ENCODE data around the gene LUZP2.

The LUZP2 gene

DNA sequence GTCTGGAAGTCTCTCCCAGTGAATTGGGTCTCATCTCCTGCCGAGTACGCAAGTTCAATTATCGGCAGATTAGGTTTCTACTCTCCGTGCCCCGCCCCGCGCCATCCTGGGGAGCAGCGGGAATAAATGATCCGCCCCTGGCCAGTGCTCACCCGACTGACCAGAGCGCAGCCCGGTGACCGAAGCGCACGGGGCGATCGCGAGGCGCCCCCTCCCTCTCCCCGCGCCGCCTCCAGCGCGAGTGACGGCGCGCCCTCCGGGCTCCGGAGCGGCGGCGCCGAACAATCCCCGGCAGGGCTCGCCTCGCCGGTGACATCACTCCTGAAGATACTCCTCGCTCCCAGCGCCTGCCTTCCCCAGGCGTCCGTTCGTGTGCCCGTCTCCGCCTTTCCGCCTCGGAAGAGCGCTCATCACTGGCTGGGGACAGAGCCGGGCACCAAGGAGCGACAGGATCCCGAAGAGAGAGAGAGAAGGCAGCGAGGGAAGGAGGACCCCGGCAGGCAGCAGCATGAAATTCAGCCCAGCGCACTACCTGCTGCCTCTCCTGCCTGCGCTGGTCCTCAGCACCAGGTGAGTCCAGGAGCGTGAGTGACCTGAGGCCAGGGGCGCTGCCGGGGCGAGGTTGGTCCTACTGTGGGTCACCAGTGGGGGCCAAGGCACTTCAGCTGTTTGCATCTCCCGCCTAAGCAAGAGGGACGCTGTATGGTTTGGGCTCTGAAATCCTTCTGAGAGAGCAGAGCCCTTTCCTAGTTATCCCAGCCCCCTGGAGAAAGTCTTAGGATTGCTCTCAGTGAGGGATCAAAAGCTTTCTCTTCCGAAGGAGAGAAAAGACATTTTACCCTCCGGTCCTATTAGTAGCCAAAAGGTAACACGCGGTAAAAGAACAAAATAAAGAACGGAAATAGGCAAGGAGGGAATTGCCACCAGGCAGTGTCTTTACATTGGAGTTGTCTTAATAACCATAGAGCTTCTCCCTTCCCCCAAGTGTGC lies at the start of gene LUZP2:
LUZP2 (plus strand) TSS at position 318 of the 990 bp plus-strand sequence.
- no peak for DNase-seq (ENCODE audit: low read depth in 2 of 2)

DNA sequence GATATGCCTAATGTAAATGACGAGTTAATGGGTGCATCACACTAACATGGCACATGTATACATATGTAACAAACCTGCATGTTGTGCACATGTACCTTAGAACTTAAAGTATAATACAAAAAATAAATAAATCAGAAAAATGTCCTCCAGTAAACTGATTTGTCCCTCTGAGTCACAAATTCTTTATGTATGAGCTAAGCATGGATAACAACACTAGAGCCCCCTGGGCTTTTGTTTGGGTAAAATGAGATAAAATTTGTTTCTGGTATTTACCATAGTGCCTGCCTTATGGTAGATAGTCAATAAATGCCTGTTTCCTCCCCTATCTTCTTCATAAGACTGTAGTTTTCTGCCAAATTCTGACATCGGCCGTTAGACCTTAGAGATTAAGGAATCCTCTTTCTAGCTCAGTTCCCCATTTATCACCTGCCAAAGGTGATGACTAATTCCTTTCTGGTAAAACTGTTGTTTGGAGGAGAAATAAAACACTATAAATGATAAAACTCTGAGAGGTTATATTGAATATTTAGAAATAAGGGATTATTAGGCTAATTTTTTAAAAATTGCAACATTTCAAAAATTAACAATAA lies 43.6 kb upstream of the LUZP2 start:
- no peak for DNase-seq (ENCODE audit: low read depth in 2 of 2)

DNA sequence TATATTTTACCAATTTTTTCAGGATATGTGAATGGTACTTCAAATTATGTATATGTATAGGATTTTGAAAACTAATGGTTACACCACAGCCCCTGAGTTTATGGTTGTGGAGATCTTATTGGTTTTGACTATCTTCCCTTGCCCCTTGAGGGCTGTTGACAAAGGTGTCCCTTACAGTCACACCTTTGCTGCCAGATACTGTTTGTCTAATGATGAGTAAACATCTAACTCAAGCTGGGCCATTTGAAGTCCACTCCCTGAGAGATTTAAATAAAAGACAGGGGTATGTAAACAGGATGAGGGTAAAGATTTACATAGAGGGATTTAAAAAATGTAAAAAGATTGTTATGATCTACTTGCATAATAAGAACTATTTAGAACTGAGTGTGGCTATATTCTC lies 38.9 kb upstream of the LUZP2 start:
- DNase-seq (ENCODE audit: low read depth in 2 of 2): no peak

DNA sequence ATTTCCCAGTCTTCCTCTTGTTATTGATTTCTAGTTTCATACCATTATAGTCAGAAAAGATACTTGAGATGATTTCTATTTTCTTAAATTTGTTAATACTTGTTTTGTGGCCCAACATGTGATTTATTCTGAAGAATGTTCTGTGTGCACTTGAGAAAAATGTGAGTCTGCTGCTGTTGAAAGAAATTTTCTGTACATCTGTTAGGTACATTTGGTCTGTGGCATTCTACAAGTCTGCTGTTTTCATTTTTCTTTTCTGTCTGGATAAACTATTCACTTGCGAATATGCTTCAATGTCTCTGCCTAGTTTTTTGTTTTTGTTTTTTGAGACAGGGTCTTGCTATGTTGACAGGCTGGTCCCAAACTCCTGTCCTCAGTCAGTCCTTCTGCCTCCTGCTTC lies 26.4 kb upstream of the LUZP2 start:
- no peak for DNase-seq (ENCODE audit: low read depth in 2 of 2)

DNA sequence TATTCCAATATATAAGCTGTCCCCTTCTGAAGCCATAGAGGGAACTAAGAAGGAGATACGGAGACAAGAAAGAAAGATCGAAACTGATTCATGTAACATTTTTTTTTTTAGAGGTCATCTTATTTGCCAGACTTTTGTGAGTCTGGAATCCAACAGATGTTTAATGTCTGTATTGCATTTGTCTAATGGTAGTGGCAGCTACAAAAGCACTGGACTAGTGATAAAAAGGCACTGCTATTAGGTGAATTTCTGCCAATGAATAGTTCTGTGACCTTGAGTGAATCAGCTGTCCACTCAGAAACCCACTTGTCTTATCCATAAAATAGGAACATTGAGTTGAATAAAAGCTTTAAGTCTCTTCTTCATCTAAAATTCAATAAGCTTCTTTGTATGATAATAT lies 25.8 kb upstream of the LUZP2 start:
- no peak for DNase-seq (ENCODE audit: low read depth in 2 of 2)

DNA sequence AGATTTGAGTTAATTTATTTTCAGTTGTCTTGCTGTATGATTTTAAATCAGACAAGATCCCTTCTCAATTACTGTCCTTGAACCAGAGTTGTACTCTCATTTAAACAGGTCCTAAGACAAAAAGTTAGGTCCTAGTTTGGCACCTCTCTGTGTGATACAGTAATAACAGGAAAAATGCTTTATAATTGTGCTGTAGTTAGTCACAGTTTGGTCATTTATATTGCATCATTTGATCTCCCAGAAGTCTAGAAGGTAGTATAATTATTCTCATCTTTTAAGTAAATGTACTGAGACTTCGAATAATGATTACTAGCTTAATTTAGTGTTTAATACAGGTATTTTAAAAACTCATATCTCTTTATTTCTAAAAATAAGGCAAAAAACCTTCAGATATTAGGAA lies 18.1 kb upstream of the LUZP2 start:
- no peak for DNase-seq (ENCODE audit: low read depth in 2 of 2)

DNA sequence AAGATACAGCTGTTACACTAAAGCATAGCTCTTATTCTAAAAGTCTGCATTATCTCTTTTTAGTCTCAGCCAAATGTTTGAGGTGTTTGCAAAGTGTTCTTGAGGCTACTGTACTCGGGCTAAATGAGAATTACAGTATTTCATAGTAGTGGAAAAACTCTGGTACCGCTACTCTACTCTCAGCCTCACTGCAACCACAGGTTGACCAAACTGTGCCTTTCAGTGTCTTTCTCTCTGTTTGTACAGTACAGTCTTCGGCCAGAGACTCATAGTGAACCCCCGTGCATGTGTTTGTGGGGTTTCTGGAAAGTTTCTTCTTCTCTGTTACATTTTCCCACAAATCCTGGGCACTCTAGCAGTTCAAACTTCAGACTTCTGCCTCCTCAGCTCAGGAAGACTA lies 7.4 kb upstream of the LUZP2 start:
- no peak for DNase-seq (ENCODE audit: low read depth in 2 of 2)

DNA sequence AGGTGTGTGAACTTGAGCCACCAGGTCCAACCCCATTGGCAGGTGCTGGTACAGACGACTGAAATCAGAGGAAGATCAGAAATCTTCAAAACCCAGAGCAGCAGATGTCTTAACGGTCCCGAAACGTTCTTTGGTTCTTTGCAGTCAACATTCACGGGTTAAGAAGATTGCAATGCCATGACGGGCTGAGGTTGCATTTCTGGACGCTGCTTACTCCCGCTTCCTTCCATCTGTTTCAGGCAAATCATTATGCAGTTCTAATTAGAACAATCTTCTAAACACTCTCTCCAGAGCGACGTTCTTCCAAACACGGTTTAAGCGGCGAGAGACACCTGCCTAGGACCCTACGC lies 492 bp upstream of the LUZP2 start:
- DNase-seq (ENCODE audit: low read depth in 2 of 2): no peak

DNA sequence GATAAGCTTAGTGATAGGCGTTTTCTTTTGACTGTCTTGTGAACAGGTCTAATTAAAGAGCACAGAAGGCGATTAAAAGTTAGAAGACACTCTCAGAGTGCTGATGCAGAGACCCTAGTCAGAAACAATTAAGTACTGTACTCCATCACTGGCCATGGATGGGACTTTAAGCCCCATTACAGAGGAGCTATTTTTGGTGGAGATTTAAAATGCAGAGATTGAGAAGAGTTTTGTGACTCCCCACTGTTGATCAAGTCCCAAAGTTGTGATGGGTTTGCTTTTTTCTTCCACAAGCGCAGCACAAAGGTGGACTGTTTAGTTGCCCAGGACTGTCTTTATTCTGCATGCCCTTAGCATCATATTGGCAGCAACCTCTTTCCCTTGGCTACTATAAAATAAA lies 978 bp downstream of the LUZP2 start:
- no peak for DNase-seq (ENCODE audit: low read depth in 2 of 2)

DNA sequence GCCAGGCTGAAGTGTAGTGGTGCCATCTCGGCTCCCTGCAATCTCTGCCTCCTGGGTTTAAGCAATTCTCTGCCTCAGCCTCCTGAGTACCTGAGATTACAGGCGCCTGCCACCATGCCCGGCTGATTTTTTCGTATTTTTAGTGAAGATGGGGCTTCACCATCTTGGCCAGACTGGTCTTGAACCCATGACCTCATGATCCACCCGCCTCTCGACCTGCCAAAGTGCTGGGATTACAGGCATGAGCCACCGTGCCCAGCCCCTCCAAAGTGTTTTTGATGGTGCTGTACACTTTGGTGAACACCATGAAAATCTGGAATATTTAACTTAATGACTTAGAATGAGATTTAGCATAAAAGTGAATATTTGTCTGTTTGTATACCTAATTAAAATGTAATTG lies 5.6 kb downstream of the LUZP2 start:
- no peak for DNase-seq (ENCODE audit: low read depth in 2 of 2)

DNA sequence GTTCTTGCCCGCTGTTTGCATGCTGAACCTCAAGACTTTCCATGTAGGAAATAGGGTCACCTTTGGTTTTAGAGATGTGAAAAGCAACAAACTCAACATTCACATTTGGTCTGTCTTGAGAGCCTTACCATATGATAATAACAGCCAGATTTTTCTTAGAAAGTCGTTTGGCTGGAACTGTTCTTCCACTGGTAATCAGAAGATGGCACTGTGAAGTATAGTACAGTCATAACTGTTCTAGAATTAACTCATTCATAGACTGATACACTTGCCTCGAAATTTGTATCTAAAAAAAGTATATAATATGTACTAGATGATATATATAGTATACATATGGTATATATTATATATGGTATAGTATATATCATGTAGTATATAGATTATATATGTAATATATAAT lies 12.3 kb downstream of the LUZP2 start:
- DNase-seq (ENCODE audit: low read depth in 2 of 2): no peak

DNA sequence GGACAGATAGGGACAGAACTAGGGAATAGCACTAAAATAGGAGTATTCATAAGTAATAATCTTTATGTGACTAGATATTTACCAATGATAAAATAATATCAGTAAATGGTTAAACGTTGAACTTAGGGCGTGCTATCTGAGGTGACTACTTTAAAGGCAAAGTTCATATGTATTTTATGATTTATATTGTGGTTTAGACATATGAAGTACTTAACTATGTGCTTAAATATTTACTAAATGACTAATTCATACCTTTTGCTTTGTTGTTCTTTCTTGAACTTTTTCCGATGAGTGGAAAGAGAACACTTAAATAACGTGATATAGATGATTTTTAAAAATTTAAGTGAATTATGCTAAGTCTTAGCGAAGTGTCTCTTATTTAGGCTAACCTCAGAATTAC lies 14.7 kb downstream of the LUZP2 start:
- DNase-seq (ENCODE audit: low read depth in 2 of 2): no peak

DNA sequence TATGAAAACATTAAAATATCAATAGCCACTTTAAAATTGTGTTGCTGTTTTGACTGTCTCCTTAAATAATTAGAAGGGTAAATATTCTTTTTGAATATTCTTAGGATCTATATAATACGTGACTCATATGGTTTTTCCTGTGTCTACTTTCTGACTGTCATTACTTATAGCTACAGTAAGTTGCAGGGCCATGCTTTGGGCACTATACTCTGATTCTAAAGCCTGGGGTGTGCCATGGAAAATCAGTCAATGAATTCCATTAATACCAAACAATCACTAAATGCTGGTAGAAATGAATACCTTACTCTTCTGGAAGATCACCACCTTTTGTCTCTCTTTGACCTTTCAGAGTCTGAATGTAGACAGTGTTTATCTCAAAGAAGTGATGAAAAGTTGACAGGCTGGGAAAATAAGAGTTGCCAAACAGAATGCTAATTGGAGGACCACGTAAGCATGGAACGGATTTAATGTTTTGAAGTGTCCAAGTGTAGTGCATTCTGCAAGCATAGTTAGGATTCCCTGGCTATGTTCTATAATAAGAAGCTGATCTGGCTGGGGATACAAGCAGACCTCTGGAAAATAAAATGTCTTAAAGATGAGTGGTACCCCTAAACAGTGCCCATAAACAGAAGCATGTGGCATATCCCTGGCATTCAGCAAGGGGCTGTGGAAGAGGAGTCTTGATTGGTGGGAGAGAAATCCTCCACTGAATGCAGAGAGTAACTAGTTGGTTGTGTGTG lies 16.8 kb downstream of the LUZP2 start:
- DNase-seq (ENCODE audit: low read depth in 2 of 2): no peak

DNA sequence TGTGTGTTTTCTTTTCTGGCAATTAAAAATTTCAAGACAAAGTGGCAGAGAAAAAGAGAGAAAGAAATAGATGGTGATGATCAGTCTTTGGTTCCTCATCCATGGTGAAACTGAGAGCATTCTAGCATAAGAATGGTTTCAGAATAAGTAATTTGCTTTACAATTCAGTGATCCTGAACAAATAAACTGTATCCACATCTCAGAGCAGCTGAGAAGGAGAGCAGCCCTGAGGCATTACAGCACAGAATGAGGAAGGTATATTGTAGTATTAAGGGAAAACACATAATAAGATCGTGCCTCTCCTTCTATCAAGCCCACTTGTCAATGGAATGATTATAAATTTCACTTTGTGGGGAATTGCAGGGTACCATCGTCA lies 17.4 kb downstream of the LUZP2 start:
- no peak for DNase-seq (ENCODE audit: low read depth in 2 of 2)

DNA sequence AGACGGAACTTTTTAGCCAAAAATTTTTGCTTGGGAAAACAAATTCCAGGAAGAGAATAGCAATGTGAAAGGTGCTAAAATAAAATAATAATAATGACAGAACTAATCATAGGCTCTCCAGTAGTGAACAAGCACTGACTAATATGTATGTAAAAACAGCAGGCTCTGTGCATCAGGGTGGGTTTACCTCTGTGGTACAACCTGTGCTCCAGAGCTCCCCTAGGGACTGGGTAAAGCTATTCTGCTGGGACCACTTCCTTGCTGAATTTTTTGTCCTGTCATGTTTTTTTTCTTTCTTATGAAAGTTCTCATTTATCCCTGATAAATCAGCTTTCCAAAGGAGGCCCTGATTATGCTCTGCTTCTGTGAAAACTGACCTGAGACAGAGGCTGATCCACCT lies 18.8 kb downstream of the LUZP2 start:
- DNase-seq (ENCODE audit: low read depth in 2 of 2): no peak

DNA sequence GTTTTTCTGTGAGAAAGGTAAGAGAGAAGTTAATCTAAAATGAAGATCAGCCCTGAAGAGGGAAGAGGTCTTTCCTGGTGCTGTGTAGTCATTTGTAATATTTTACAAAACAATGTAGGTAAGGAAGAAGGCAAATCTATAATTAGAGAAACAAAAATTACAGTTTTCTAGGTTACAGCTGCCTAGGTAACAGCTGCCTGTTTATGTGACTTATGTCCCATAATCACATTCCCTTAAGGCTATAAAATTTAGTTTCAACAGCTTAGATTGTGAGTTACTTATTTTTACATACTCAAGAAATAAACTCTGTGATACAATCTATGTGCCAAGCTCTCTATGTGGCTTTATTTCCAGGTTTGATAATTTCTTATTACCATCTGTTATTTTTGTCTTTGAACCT lies 19.8 kb downstream of the LUZP2 start:
- DNase-seq (ENCODE audit: low read depth in 2 of 2): no peak

DNA sequence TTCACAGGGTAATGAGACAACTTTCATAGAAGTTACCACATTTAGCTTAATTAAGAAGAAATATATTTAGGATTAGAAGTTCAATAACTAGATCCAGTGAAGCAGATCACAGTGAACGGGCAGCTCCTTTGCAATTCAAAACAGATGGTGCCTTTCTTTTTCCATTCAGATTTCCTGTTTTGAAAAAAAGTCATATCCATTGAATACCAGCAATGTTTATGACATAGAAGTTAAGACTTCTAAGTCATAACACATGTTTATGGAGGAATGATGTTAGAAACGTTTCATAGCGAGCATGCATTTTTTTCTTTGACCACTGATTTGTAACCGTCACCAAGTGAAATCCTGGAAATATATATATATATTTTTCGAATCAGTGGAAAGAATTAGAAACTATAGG lies 24.7 kb downstream of the LUZP2 start:
- no peak for DNase-seq (ENCODE audit: low read depth in 2 of 2)

DNA sequence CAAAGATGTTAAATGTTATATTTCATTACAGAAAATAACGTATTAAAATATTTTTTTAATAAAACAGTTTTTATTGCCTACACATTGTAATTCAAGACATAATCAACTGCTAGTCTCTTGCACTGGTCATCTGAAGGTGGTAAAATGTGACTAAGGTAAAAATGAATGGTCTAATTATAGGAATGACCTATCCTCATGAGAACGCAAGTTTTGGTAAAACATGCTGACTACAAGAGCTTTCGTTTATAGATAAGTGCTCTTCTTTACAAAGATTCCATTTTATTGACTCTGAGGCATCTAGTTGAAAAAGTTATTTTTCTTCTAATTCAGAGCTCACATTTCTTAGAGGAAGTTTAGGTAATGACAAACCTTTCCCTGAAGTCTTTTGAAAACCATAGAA lies 27.3 kb downstream of the LUZP2 start:
- DNase-seq (ENCODE audit: low read depth in 2 of 2): no peak

DNA sequence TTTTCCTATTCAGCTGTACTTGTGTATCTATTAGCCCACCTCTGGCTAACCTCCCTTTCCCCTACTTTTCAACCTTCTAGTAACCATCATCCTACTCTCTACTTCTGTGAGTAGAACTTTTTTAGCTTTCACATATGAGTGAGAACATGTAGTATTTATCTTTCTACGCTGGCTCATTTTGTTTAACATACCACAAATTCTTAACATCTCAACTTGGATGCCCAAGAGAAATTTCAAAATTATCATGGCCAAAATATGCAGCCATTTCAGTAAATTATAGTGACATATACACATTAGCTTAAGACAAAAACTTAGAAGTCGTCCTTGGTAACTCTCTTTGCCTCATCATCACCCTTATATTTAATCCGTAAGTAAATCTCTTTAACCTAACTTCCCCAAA lies 34.7 kb downstream of the LUZP2 start:
- no peak for DNase-seq (ENCODE audit: low read depth in 2 of 2)

DNA sequence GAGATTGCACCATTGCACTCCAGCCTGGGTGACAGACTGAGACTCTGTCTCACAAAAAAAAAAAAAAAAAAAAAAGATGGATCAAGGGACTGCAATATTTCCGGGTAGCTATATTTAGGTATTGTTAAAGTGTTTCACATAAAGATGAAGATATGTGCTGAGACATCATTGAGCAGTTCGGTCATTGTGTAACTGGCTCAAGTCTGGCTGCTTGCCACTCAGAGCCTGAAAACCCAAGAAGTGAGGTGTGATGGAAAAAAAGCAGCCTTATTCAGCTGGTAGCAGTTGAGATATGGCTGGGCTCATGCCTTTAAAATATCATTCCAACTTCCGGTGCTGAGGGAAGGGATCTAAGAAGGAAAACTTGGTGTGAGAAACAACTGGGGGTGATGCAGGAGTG lies 46.9 kb downstream of the LUZP2 start:
- DNase-seq (ENCODE audit: low read depth in 2 of 2): no peak

DNA sequence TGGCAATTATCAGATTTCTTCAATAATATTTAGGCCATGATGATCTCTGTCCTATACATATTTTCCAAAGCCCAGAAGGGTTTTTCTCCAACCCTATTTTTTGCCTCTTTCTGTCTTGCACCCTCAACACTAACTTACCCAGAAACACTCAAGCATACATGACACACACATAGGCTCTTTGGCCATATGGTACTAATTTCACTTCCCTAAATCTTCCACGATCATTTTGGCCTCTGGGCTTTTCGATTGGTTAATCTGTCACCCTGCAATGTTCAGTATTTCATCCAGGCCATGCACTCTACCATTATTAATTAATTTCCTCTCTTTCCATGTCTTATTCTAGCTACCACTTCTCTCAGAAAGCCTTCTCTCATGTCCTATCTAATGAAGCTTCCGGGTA lies 59.8 kb downstream of the LUZP2 start:
- DNase-seq (ENCODE audit: low read depth in 2 of 2): no peak

DNA sequence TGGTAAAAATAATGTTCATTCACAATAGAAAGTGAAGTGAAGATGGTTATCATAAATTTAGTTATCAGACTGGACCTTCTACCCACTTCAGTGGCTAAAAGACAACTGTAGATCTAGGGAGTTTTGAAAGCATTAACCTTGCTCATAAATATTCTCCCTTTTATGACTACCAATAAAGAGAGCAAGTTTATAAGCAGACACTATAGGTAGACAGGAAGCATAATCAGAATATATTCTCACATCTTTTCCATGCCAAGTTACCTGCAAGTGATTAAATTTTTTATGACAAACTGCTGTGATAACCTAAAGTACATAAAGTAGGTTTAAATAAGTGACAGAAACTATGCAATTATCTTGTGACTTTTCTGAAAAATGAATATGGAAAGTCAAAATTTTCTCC lies 62.5 kb downstream of the LUZP2 start:
- DNase-seq (ENCODE audit: low read depth in 2 of 2): no peak

DNA sequence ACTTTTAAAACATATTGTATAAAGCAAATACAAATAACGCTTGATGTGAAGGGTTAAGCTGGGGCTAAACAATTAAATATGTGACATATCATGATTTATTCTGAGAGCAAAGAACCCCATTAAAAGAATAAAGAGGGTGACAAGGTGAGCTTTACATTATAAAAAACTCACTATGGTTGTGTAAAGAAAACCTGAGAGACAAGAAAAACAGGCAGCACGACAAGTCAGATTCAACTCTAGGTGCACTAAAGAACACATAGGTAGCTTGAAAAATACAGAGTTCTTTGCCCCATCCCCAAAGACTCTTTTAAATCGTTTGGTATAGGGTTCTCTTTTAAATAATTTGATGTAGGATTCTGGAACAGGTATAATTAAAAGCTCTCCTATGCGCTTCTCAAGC lies 63.5 kb downstream of the LUZP2 start:
- no peak for DNase-seq (ENCODE audit: low read depth in 2 of 2)

Data from stimulated activated CD4-positive, alpha-beta T cell treated with anti-CD3 and anti-CD28 coated beads, Interleukin-15, amount 100 ng/mL, for 48 hours (primary cell).